Neutrophil (primary cell): Measurements from ENCODE around the gene GRIK3.

Source experiments
- H3K27ac ChIP-seq: fragments of 200-600 bp; sonication (generic); 2 replicates; pipeline ENCODE4 v1.5.1; 2016; ENCODE audit warnings: mild to moderate bottlenecking, moderate library complexity
- H3K27me3 ChIP-seq: fragments of 200-600 bp; sonication (generic); 2 replicates; pipeline ENCODE4 v1.6.0; 2016; ENCODE audit warnings: mild to moderate bottlenecking
- H3K36me3 ChIP-seq: fragments of 200-600 bp; sonication (generic); 2 replicates; pipeline ENCODE4 v1.5.1; 2017
- H3K4me1 ChIP-seq, 2 experiments: fragments of 200-600 bp in 1 of 2; sonication (generic) in 1 of 2; 1 replicate in 1 of 2; 2 replicates in 1 of 2; pipeline versions ENCODE4 v1.5.1 to v1.6.1; 2013 to 2016; ENCODE audit warnings: low read depth in 1 of 2, low read length in 1 of 2, mild to moderate bottlenecking in 1 of 2, moderate library complexity in 1 of 2; ENCODE audit not compliant: control insufficient read depth in 1 of 2, insufficient read depth in 1 of 2
- H3K4me3 ChIP-seq, 2 experiments: fragments of 200-600 bp in 1 of 2; sonication (generic) in 1 of 2; 1 replicate in 1 of 2; 2 replicates in 1 of 2; pipeline ENCODE4 v1.5.1; 2013 to 2016; ENCODE audit warnings: low read depth in 1 of 2, low read length in 1 of 2, mild to moderate bottlenecking in 1 of 2, moderate library complexity in 1 of 2
- H3K9me3 ChIP-seq: fragments of 200-600 bp; sonication (generic); 2 replicates; pipeline ENCODE4 v1.5.1; 2016
- TF ChIP-seq, protein P1 (sequence below): fragments of 200-600 bp; sonication (generic); IDR thresholded peaks from 2 replicates; pipeline ENCODE4 v1.5.1; 2016; ENCODE audit warnings: antibody characterized with exemption

GRIK3 gene

DNA sequence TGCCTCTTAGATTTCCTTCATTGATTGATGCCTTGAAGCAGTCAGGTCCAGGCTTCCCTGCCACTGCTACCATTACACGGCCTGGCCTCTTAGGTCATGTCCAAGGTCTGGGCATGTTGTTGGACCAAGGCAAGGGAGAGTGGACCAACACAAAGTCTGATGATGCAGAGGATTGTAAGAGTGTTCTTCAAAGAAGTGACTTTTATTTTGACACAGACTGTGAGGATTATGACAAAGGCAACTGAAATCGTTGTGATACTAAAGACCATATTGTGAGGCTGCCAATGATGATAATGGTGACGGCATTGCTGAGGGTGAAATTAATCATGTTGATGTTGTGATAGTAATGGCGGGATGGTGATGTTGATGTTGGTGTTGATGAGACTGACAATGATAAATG, 149.5 kb downstream of the GRIK3 start:
- Histone ChIP-seq H3K4me1 (no peaks in the 10 kb centered on the region), H3K27me3 (peaks cover 1% of the 10 kb centered on the region), H3K9me3 (no peaks in the 10 kb centered on the region), H3K4me3 (no peak overlapping the region), H3K36me3 (no peaks in the 10 kb centered on the region), H3K27ac (no peak overlapping the region)
- TF ChIP-seq, protein P1, sequence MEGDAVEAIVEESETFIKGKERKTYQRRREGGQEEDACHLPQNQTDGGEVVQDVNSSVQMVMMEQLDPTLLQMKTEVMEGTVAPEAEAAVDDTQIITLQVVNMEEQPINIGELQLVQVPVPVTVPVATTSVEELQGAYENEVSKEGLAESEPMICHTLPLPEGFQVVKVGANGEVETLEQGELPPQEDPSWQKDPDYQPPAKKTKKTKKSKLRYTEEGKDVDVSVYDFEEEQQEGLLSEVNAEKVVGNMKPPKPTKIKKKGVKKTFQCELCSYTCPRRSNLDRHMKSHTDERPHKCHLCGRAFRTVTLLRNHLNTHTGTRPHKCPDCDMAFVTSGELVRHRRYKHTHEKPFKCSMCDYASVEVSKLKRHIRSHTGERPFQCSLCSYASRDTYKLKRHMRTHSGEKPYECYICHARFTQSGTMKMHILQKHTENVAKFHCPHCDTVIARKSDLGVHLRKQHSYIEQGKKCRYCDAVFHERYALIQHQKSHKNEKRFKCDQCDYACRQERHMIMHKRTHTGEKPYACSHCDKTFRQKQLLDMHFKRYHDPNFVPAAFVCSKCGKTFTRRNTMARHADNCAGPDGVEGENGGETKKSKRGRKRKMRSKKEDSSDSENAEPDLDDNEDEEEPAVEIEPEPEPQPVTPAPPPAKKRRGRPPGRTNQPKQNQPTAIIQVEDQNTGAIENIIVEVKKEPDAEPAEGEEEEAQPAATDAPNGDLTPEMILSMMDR, result no peak

DNA sequence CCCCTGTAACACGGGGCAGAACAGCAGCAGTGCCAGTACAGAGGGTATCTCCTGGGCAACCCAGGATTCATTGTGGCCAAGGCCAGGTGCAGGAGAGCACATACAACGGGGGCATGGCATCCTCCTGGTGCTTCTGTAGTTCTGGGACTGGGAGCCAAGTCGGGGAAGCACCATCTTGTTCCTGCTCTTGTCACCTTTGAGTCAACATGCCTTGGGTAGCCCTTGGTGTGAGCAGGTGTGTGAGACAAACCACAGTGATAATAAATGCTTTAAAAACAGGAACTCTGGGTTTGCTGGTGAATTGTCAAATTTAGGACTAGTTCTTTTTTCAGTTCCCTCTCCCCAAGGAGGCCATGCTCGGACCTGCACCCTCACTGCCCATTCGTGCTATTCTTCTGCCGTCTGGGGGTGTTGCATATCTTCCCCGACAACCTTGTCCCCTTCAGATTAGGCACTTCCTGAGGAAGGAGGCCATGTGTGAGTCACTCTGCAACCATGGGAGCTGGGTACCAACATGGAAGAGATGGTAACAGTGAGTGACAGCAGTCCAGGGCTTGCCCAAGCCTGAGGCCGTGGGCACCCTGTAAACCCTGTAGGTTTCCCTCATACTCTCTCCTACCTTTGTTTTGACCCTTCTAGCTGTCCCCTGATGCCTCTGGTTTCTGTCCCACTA, 150.2 kb downstream of the GRIK3 start:
- no peak overlapping the region for H3K27ac ChIP-seq
- TF ChIP-seq, protein P1, result no peak
- H3K27me3 ChIP-seq, result no peaks in the 10 kb centered on the region
- H3K9me3 ChIP-seq, result no peaks in the 10 kb centered on the region
- no peaks in the 10 kb centered on the region for H3K36me3 ChIP-seq
- no peaks in the 10 kb centered on the region for H3K4me1 ChIP-seq
- no peak overlapping the region for H3K4me3 ChIP-seq

DNA sequence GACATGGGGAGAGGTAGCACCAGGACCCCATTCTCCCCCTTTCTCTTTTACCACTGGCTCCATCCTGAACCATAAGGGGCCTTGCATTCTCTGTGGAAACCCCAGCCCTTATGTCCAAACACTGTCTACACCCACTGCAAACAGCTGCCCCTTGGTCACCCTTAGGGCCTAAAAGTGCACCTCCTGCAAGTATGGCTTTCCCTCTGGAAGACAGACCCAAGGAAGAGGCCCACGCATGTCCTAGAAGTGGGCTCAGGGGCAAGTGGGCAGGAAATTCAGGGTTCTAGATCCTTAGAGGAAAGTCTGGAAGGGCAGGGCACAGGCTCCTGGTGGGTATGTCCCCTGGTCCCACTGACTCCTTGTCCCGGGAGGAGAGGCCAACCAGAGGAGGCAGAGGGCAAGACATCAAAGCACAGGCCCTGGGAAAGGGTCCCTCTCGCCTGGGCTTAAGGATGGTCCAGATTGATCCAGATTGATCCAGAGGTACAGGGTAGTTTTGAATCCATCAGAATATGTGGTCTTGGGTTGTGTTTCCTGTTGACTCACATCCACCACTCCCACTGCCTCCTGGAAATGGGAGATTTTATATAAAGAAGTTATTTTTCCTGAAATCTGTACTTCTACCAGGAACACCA, 150.9 kb downstream of the GRIK3 start:
- H3K27ac ChIP-seq, result no peak overlapping the region
- no peaks in the 10 kb centered on the region for H3K36me3 ChIP-seq
- H3K4me3 ChIP-seq, result no peak overlapping the region
- TF ChIP-seq, protein P1, result no peak
- H3K9me3 ChIP-seq, result no peaks in the 10 kb centered on the region
- no peaks in the 10 kb centered on the region for H3K27me3 ChIP-seq
- no peaks in the 10 kb centered on the region for H3K4me1 ChIP-seq

DNA sequence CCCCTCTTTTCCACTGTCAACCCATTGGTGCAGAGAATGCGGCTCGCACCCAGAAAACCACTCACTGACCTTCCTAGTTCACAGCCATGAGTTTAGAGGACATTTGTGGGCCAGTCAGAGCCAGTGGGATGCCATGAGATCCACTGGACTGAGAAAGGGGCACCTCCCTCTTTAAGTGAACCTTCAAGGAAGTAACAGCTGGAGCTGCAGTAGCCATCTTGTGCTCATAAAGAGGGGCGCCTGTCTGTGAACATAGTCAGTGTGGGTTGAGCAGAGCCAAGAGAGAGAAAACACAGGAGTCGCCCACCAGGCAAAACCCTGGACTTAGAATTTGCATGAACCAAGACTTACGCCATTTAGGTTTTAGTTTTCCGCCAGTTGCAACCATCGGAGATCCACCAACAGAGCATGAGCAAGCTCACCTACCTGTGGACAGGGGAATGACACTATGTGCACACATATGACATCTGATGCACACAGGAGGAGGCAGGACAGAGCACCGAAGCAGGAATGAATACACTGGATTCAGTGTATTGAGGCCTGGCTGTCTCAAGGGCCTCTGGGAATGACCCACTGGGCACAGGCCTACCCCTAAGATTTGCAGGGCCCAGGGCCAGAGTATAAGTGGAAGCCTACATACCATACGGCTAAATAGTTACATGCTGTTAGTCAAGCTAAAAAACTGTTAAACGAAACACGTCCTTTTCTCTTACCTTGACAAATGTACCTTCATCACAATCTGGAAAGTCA, 151.6 kb downstream of the GRIK3 start:
- Histone ChIP-seq H3K4me3 (no peak overlapping the region), H3K4me1 (no peaks in the 10 kb centered on the region), H3K9me3 (no peaks in the 10 kb centered on the region), H3K36me3 (no peaks in the 10 kb centered on the region), H3K27ac (no peak overlapping the region), H3K27me3 (peaks cover 4% of the 10 kb centered on the region)
- TF ChIP-seq, protein P1, result no peak

DNA sequence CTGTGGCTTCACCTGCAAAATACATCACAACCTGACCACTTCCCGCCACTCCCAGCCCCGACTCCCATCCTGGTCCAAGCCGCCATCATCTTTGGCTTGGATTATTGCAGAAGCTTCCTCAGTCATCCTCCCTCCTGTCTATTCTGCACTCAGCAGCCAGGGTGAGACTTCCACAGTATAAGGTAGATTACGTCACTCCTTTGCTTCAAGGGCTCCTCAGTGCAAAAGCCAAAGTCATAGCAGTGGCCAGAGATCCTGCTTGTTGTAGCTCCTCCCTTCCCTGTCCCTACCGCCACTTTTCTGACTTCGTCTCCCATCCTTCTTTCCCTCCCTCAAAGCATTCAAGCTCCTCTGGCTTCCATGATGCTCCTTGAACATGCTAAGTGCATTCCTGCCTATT, 152.8 kb downstream of the GRIK3 start:
- H3K9me3 ChIP-seq, result no peaks in the 10 kb centered on the region
- H3K36me3 ChIP-seq, result no peaks in the 10 kb centered on the region
- peaks cover 15% of the 10 kb centered on the region for H3K27me3 ChIP-seq
- TF ChIP-seq, protein P1, result no peak
- H3K4me3 ChIP-seq, result no peak overlapping the region
- no peaks in the 10 kb centered on the region for H3K4me1 ChIP-seq
- no peak overlapping the region for H3K27ac ChIP-seq
